Tibial nerve (tissue), 3 donors: ENCODE results near the gene NANOS2.

Experiments
- CTCF ChIP-seq, 5 experiments: fragments of 200-600 bp in 3 of 5; fragments of 450-650 bp in 2 of 5; sonication (generic) in 3 of 5; IDR thresholded peaks; one replicate each; pipeline ENCODE4 v1.5.1; 2016 to 2019; ENCODE audit warnings: antibody characterized with exemption in 5 of 5, mild to moderate bottlenecking in 3 of 5, moderate library complexity in 2 of 5
- POLR2A ChIP-seq, 2 donors: fragments of 450-650 bp; IDR thresholded peaks; one replicate each; pipeline ENCODE4 v1.6.1; 2017; ENCODE audit warnings: antibody characterized with exemption in 2 of 2, mild to moderate bottlenecking in 2 of 2, moderate library complexity in 2 of 2

- no peak for TF ChIP-seq CTCF (IDR thresholded peaks at IDR 0.05)
- TF ChIP-seq POLR2A (IDR thresholded peaks at IDR 0.05), result no peak
Measured at GRCh38 chr19:45874620-45874966, 40.0 kb downstream of the NANOS2 start.
